G401.6 (cell line): Measurements from ENCODE around the gene DLG1.
"Not testable (repeated sequence)": the region's sequence is repeated elsewhere in the genome, so short reads cannot be mapped to it uniquely, and the experiment has no call there.

Experiments used
- FAIRE-seq: peaks from 2 replicates; lab custom pipeline; 2012; peaks lifted over from hg19 to GRCh38; lab: Jason Lieb, UNC

DLG1 gene

DNA sequence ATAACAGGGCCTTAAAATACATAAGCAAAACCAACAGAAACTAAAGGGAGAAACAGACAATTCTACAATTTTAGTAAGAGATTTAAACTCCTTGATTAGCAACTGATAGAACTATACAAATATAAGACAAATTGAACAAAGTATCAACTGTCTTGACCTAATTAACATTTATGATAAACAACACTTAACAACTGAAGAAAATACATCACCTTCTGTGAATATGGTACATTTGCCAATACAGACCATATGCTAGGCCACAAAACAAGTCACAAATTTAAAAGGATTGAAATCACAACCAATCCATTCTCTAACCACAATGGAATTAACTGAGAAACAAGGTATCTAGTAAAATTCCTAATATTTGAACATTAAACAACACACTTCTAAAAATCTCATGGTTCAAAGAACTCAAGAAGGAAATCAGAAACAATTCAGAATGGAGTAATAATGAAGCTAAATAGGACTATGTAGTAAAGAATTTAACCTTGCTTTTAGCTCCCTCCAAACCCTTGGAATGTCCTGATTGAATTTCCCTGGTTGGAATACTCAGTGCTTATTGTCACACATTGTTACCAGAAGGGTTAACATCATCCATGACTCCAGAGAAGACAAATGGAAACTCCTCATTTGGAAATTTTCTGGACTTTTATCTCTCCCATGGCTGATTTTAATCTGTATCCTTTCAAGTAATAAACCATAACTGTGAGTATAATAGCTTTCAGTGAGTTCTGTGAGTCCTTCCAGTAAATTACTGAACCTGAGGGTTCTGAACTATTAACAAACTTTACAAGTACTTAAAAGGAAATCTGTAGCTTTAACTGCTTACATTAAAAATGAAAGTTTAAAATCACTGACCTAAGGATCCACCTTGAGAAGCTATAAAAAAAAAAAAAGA, 88.8 kb downstream of the DLG1 start:
- peak; percentile 76 for FAIRE-seq

- no peak for FAIRE-seq
Measured at GRCh38 chr3:197206913-197207312, 91.5 kb downstream of the DLG1 start.

DNA sequence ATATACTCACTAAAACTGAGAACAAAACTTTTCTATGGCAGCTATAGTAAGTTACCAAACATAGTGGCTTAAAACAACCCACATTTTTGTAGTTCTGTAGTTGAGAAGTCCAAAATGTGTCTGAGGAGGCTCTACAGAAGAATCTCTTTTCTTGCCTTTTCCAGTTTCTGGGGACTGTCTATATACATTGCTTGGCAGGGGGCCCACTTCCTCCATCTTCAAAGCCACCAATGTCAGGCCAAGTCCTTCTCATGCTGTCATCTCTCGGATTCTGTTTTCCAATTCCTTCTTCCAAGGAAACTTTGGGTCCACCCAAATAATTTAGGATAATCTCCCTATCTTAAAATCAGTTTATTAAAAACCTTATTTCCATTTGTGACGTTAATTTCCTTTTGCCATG, 92.7 kb downstream of the DLG1 start:
- FAIRE-seq = no peak

- FAIRE-seq = peak; percentile 47
Measured at GRCh38 chr3:197205265-197205664, 93.1 kb downstream of the DLG1 start.

- no peak for FAIRE-seq
Measured at GRCh38 chr3:197204736-197205135, 93.7 kb downstream of the DLG1 start.

DNA sequence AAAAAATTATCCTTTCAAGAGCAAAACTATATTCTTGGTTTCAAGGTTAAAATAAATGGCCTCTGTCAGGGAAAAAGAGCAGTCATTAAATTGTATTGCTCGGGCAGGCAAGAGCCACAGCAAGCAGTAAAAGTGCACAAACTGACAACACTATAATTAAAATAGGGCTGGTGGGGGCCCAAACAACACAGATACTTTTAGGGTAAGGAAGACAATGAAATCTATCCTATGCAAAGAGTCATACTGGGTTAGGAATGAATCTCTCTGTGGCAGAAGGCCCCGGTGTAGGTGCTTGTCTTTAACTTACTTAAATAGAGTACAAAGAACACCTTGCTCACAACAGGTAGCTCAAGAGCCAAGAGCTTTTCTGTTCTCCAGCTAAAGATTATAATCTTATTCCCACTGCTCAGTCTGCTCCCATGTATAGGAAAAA, 94.7 kb downstream of the DLG1 start:
- FAIRE-seq = no peak

- peak; percentile 30 for FAIRE-seq
Measured at GRCh38 chr3:197202694-197203093, 95.7 kb downstream of the DLG1 start.

DNA sequence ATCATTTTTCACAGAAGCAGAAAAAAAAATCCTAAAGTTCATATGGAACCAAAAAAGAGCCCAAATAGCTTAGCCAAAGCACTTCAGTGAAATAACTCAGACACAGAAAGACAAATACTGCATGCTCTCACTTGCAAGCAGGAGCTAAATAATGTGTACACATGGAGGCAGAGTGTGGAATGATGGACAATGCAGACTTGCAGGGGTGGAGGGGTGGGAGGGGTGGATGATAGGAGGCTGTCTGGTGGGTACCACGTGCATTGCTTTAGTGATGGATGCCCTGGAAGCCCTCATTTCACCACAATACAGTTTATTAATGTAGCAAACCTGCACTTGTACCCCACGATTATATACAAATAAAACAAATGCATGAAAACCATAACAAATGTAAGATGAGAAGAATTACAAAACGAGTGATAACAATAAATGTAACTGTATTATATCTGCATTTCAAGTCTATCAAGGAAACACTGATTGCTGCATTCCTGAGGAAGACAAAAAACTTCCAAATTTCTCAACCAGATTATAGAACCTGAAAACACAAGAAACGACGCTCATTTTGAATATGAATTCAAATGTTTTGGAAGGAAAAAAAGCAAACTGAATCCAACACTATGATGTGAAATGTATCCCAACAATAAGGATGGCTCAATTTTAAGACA, 96.5 kb downstream of the DLG1 start:
- FAIRE-seq = no peak

DNA sequence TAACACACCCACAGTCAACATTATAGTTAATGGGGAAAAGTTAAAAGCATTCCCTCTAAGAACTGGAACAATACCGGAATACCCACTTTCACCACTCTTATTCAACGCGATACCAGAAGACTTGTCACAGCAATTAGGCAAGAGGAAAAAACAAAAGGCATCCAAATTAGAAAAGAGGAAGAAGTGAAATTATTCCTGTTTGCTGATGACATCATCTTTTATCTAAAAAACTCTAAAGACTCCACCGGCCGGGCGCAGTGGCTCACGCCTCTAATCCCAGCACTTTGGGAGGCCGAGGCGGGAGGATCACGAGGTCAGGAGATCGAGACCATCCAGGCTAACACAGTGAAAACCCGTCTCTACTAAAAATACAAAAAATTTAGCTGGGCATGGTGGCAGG, 97.6 kb downstream of the DLG1 start:
- FAIRE-seq = not testable (repeated sequence)

DNA sequence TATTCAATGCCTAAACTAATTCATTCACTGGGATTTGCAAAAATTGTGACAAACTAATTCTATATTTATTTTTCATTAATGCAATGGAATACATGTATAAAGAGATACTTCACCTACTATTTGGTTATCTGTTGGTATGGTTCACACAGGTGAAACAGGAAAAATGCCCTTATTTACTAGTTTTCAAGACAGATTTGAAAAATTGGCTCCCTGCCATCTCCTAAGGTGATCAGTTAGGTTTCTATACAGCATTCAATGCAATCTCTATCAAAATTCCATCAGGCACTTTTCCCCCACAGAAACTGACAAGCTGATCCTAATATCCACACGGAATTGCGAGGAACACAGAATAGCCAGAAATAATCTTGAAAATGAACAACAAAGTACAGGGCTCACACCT, 101.1 kb downstream of the DLG1 start:
- no peak for FAIRE-seq

DNA sequence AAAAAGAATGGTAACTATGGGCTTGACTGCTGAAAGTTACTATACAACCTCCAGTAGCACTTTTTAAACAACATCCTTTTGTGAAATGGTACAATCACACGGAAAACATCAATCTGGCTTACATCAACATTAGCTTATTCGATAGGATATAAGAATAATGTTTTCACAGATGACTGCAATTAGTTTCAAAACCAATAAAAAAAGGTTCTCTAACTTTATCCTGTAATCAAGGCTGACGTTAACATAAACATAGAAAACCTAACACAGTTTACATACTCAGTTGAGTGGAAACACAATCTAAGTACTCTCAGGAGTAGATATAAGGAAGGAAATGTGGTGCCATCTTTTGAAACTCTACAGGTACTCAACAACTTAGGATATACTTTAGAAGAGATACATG, 102.2 kb downstream of the DLG1 start:
- no peak for FAIRE-seq

- no peak for FAIRE-seq
Measured at GRCh38 chr3:197195326-197195725, 103.1 kb downstream of the DLG1 start.

DNA sequence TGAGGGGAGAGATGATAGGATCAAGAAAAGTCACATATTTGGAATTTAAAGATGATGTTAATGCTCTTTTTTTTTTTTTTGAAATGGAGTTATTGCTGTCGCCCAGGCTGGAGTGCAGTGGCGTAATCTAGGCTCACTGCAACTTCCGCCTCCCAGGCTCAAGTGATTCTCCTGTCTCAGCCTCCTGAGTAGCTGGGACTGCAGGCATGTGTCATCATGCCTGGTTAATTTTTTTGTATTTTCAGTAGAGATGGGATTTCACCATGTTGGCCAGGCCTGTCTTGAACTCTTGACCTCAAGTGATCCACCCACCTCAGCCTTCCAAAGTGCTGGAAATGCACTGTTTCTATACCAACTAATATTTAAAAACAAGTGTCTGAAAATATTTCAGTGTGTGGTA, 104.7 kb downstream of the DLG1 start:
- not testable (repeated sequence) for FAIRE-seq

- no peak for FAIRE-seq
Measured at GRCh38 chr3:197191897-197192296, 106.5 kb downstream of the DLG1 start.

GRCh38 chr3:197189623-197190022, 108.8 kb downstream of the DLG1 start:
- no peak for FAIRE-seq

DNA sequence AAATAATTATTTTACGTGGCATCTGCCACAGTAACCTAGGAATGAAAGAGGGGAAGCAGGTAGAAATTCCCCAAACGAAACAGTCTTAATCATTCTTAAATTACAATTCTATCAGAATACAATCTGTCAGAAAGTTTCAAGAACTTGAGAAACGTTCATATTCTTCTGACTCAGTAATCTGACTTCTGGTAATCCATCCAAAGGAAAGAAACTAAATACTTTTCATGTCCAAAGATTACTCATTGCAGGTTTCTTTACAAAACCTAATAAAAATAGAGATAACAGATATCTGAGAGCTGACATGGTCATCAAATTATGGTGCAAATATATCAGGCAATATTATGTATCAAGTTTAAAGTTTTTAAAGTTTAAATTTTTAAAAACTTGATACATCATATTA, 109.4 kb downstream of the DLG1 start:
- peak; percentile 55 for FAIRE-seq

DNA sequence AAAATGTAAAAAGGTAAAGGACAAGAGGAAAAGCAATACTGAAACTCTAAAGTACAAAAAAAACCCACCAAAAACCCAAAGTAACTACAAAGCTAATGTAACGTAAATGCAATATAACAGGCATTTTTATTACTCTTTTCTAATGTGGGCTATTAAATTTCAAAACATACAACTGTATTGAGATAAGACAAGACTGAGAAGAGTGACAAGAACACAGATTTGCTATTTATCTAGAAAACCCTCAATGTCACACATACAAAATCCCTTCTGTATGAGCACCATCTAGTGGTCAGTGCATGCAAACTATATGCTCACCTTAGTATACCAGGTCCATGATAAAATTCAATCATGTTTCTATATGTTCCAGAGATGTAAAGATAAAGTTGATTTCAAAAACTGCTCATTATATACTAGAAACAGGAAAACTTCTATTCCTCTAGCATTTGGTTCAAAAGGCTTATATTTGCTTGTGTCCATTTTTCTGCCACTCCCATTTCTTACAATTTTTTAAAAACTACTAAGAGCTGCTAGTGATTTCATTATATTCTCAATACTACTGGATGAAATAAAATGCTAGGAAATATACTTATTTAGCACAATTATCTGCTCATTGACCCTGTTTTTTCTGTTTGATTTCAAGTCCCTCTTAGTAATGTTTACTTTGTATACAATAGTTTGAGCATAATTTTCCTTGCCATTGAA, 111.4 kb downstream of the DLG1 start:
- FAIRE-seq = peak; percentile 96

DNA sequence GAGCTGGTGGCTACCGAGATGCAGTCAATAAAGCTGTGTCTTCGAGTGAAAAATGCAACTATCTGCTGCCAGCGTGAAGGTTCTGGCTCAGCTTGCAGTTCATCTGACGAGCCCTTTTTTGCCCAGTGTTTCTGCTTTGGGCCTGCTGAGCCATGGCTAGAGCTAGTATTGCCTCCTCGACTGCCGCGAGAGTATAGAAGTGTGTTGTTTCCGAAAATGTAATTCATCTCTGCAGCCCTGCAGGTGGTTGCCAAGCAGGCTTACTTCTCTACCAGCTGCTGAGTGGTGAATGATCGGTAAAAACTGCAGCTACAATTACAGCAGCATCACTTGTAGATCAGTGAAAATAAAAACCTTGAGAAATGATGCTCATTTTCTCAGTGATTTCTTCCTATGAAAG, 114.8 kb downstream of the DLG1 start:
- no peak for FAIRE-seq

DNA sequence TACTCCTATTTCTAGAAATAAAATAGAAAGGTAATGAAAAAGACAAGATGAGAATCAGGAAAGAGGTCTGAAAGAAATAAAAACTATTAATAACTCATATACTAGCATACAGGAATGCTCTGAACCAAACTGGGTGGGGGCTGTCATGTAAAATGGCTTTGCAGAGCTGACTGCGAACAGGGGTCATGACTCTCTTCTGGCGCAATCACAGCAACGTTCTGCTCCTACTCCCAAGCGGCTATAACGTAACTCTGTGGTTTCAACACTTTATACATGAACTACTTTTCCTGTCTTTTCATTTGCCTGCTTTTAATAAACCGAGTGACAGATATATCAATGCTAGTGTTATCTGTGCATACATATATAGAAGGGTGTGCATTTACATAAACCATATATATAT, 116.7 kb downstream of the DLG1 start:
- no peak for FAIRE-seq

DNA sequence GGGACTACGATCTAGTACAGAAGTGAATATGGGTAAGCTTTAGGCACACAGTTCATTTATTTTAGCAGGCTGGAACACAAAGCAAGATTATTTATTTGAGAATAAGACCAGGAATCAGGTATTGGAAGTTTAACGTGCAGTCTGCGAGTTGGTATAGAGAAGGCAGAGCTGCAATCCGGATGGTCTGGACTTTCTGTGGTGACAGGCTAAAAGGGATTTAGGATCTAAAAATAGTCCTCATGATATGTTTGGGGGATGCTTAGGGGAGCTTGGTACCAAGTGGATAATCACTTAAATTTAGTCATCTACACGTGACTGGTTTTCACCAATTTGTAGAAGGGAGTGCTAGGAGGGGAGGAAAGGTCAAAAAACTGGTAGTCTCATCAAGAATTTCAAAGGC, 119.4 kb downstream of the DLG1 start:
- FAIRE-seq = no peak

GRCh38 chr3:197175503-197175902, 122.9 kb downstream of the DLG1 start:
- no peak for FAIRE-seq

GRCh38 chr3:197174927-197175326, 123.5 kb downstream of the DLG1 start:
- no peak for FAIRE-seq

DNA sequence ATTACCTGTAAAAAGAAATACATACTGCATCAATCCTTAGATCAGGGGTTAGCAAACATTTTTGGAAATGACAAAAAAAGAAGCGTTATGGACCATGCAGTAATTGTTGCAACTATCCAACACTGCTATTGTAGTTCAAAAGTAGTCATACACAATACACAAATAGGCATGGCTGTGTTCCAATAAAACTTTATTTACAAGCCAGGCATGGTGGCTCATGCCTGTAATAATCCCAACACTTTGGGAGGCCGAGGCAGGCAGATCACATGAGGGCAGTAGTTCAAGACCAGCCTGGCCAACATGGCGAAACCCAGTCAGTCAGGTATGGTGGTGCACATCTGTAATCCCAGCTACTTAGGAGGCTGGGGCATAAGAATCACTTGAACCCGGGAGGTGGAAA, 124.8 kb downstream of the DLG1 start:
- no peak for FAIRE-seq
